ENCODE data around the gene CFAP46.

Gene CFAP46

GRCh38 chr10:132879408-132880127 is 62.8 kb downstream of the CFAP46 start:
- DNase-seq = no peak

- DNase-seq = no peak
These were observed 63.5 kb downstream of the CFAP46 start for GRCh38 chr10:132878730-132879407.

- no peak for DNase-seq
These were observed 64.2 kb downstream of the CFAP46 start for GRCh38 chr10:132878091-132878729.

- no peak for DNase-seq
These were observed 64.9 kb downstream of the CFAP46 start for GRCh38 chr10:132877473-132877872.

GRCh38 chr10:132876993-132877431 is 65.4 kb downstream of the CFAP46 start:
- DNase-seq = no peak

GRCh38 chr10:132876131-132876860 is 66.1 kb downstream of the CFAP46 start:
- DNase-seq = no peak

- DNase-seq = no peak
These were observed 66.9 kb downstream of the CFAP46 start for GRCh38 chr10:132875435-132875834.

GRCh38 chr10:132873395-132873794 is 69.0 kb downstream of the CFAP46 start:
- no peak for DNase-seq

GRCh38 chr10:132872658-132873057 is 69.7 kb downstream of the CFAP46 start:
- no peak for DNase-seq

GRCh38 chr10:132870426-132870825 is 71.9 kb downstream of the CFAP46 start:
- no peak for DNase-seq

GRCh38 chr10:132869621-132870020 is 72.7 kb downstream of the CFAP46 start:
- no peak for DNase-seq

- no peak for DNase-seq
These were observed 73.4 kb downstream of the CFAP46 start for GRCh38 chr10:132868995-132869394.

- DNase-seq = no peak
These were observed 74.3 kb downstream of the CFAP46 start for GRCh38 chr10:132867801-132868644.

GRCh38 chr10:132866601-132867381 is 75.6 kb downstream of the CFAP46 start:
- DNase-seq = no peak

GRCh38 chr10:132865851-132866600 is 76.3 kb downstream of the CFAP46 start:
- no peak for DNase-seq

- DNase-seq = no peak
These were observed 77.2 kb downstream of the CFAP46 start for GRCh38 chr10:132865171-132865631.

GRCh38 chr10:132862485-132863420 is 79.6 kb downstream of the CFAP46 start:
- no peak for DNase-seq

GRCh38 chr10:132861884-132862461 is 80.4 kb downstream of the CFAP46 start:
- DNase-seq = no peak

GRCh38 chr10:132861116-132861691 is 81.2 kb downstream of the CFAP46 start:
- DNase-seq = no peak

Data from effector CD8-positive, alpha-beta T cell (primary cell).